ENCODE results near the gene SMG5. TPM values are rescaled to one million over a fixed set of nuclear protein-coding genes. Genes with fewer than 3 reads are reported as not detected.

Gene SMG5
- total RNA-seq, 4 donors from 2014 or later: 56.9 to 88.4 (median 61.0) TPM

GRCh38 chr1:156262461-156263287 lies 20.0 kb downstream of the SMG5 start:
- 46 to 55% methylated on average over 9 of the region's 9 CpGs for WGBS, 2 donors
- no peak overlapping the region for H3K4me3 ChIP-seq (ENCODE audit: low read depth, poor library complexity, severe bottlenecking)
- intact Hi-C loops (cut with DNase I; ENCODE audit: low total_unique reads): no loop called here
- no peak for DNase-seq (ENCODE audit: low spot score in 2 of 2)
- TF ChIP-seq POLR2A (IDR thresholded peaks at IDR 0.05): no peak
- TF ChIP-seq CTCF (IDR thresholded peaks at IDR 0.05): no peak

DNA sequence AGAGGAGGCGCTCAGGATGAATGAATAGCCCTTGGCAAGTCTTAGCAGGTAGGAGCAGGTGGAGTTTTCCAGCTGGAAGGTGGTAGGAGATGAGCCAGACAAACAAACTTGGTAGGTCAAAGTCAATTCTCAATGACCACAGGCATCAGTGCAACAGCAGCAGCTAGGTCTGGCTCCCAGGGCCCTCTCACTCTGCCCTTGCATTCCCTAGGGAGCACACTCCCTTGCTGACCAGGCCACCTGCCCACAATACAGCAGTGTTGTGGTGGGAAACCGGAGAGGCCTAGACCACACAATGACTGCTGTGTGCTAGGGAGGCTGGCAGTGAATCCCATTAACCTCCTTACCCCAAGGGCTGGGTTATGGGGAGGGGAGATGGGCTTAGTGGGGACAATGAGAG lies 21.7 kb downstream of the SMG5 start:
- intact Hi-C loops (cut with DNase I; ENCODE audit: low total_unique reads): no loop called here
- WGBS, 2 donors: 76 to 93% methylated on average over 2 of the region's 2 CpGs
- no peak for DNase-seq (ENCODE audit: low spot score in 2 of 2)
- no peak overlapping the region for H3K4me3 ChIP-seq (ENCODE audit: low read depth, poor library complexity, severe bottlenecking)
- TF ChIP-seq CTCF (IDR thresholded peaks at IDR 0.05): no peak
- TF ChIP-seq POLR2A (IDR thresholded peaks at IDR 0.05): no peak

DNA sequence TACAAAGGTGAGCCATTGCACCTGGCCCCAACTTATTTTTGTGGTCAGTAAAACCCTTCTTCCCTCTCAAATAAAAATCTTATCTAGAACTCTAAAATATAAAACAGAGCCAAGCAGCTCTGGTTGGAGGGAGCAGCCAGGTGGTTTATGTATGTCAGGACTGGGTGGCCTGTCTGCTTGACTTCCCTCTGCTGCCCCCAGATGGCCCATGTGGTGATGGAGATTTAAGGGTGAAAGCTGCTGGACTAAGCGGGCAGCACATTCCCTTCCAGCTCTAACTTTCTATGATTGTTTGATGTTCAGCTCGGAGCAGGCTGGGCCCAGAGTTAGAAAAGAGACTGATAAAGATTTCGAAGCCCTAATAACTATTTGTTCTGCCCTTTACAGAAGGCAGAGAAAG lies 22.8 kb downstream of the SMG5 start:
- H3K4me3 ChIP-seq (ENCODE audit: low read depth, poor library complexity, severe bottlenecking): no peak overlapping the region
- intact Hi-C loops (cut with DNase I; ENCODE audit: low total_unique reads): no loop called here
- no peak for TF ChIP-seq CTCF (IDR thresholded peaks at IDR 0.05)
- no peak for TF ChIP-seq POLR2A (IDR thresholded peaks at IDR 0.05)
- WGBS, 2 donors: 90 to 91% methylated on average over 3 of the region's 3 CpGs
- no peak for DNase-seq (ENCODE audit: low spot score in 2 of 2)

DNA sequence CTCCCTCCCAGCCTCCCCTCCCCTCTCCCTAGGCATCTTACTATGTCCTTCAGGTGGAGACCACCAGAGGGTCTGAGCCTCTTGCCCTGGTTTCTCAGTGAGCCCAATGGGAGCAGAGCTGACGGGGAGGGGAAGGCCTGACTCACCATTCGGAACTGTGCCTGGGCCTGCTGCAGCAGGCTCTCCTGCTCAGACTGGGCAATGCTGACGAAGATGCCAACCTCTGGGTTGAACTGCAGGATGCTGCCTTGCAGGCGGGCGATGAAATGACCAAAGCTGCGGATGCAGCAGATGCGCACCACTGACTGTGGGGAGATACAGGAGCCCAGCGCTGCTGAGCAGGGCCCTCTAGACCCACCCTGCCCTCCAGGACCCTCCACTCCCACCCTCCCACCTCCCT lies 23.8 kb downstream of the SMG5 start:
- TF ChIP-seq POLR2A (IDR thresholded peaks at IDR 0.05) (no peak), CTCF (IDR thresholded peaks at IDR 0.05) (no peak)
- 51 to 87% methylated on average over 5 to 8 of the region's 8 CpGs for WGBS, 2 donors
- DNase-seq (ENCODE audit: low spot score in 2 of 2): no peak
- no peak overlapping the region for H3K4me3 ChIP-seq (ENCODE audit: low read depth, poor library complexity, severe bottlenecking)
- intact Hi-C loops (cut with DNase I; ENCODE audit: low total_unique reads): no loop called here

DNA sequence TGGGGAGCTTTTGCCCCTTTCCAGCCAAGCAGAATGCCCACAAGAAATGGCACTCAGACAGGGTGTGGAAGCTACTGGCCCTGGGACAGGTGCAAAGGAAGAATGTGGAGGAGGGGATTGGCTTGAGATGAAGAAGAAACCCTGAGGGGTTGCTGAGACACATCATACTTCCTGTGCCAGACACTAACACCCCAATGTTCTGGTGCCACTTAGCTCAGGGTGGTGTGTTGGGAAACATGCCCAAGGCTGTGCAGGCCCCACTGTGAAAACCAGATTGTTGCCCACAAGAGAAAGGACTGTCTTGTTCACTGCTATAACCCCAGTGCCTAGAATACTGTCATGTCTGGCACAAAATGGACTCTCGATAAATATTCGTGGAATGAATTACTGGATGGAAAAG lies 24.9 kb downstream of the SMG5 start:
- intact Hi-C loops (cut with DNase I; ENCODE audit: low total_unique reads): no loop called here

More for the DNA sequence above, 24.9 kb downstream of the SMG5 start:
- WGBS, 2 donors: 47 to 57% methylated on average over 2 of the region's 2 CpGs
- no peak overlapping the region for H3K4me3 ChIP-seq (ENCODE audit: low read depth, poor library complexity, severe bottlenecking)
- no peak for DNase-seq (ENCODE audit: low spot score in 2 of 2)
- TF ChIP-seq POLR2A (IDR thresholded peaks at IDR 0.05) (no peak), CTCF (IDR thresholded peaks at IDR 0.05) (no peak)

Measured in lower leg skin (tissue), 4 donors.